HepG2 (cell line): ENCODE data around the gene MSANTD4. TPM values are rescaled to one million over a fixed set of nuclear protein-coding genes. Genes with fewer than 3 reads are reported as not detected.
A peak's percentile ranks its signal among the peaks of the same experiment; 100 is the strongest.

Source experiments
- CREM ChIP-seq, 2 experiments: sonication (generic) in 1 of 2; formaldehyde crosslinking in 1 of 2; IDR thresholded peaks; 2 replicates each; pipeline versions ENCODE4 v1.4.0 to v1.6.1; 2016 to 2020; ENCODE audit warnings: antibody characterized with exemption in 1 of 2, mild to moderate bottlenecking in 1 of 2, missing genetic modification reagents in 1 of 2
- EEA1 ChIP-seq: sonication (generic); formaldehyde crosslinking; IDR thresholded peaks from 2 replicates; pipeline ENCODE4 v1.5.1; 2020; ENCODE audit warnings: mild to moderate bottlenecking, missing genetic modification reagents, borderline replicate concordance
- ELF4 ChIP-seq: sonication (generic); formaldehyde crosslinking; IDR thresholded peaks from 2 replicates; pipeline ENCODE4 v1.5.0; 2020; ENCODE audit warnings: missing genetic modification reagents, mild to moderate bottlenecking, moderate library complexity, borderline replicate concordance
- FOXK1 ChIP-seq: sonication (generic); formaldehyde crosslinking; IDR thresholded peaks from 2 replicates; pipeline ENCODE4 v1.4.0; 2020; ENCODE audit warnings: low read depth, missing genetic modification reagents, borderline replicate concordance
- HOXA7 ChIP-seq: sonication (generic); formaldehyde crosslinking; IDR thresholded peaks from 2 replicates; pipeline ENCODE4 v1.8.1; 2022; ENCODE audit warnings: mild to moderate bottlenecking, missing genetic modification reagents, moderate library complexity
- KDM5B ChIP-seq: sonication (generic); formaldehyde crosslinking; IDR thresholded peaks from 2 replicates; pipeline ENCODE4 v1.4.0; 2020; ENCODE audit warnings: missing genetic modification reagents, mild to moderate bottlenecking, borderline replicate concordance
- MAFF ChIP-seq: IDR thresholded peaks from 2 replicates; pipeline ENCODE4 v1.6.1; 2011; ENCODE audit warnings: low read depth, low read length, improper control_type of control experiment
- MXI1 ChIP-seq: IDR thresholded peaks from 3 replicates; pipeline ENCODE4 v1.6.1; 2012; ENCODE audit warnings: low read depth, low read length, inconsistent platforms, borderline replicate concordance
- NCOR1 ChIP-seq: fragments of 200-600 bp; sonication (generic); IDR thresholded peaks from 2 replicates; pipeline ENCODE4 v1.7.0; 2017; ENCODE audit warnings: antibody characterized with exemption, low read length, borderline replicate concordance
- NONO ChIP-seq, 2 experiments: fragments of 450-650 bp in 1 of 2; sonication (generic) in 1 of 2; formaldehyde crosslinking in 1 of 2; IDR thresholded peaks in 1 of 2; conservative IDR thresholded peaks in 1 of 2; 2 replicates each; pipeline versions ENCODE4 v1.6.1 to v1.8.0; 2017 to 2022; ENCODE audit warnings: mild to moderate bottlenecking in 1 of 2, missing genetic modification reagents in 1 of 2, moderate library complexity in 1 of 2
- PCBP1 ChIP-seq: fragments of 200-400 bp; formaldehyde crosslinking; IDR thresholded peaks from 2 replicates; pipeline ENCODE4 v1.6.1; 2017; ENCODE audit warnings: mild to moderate bottlenecking, low read depth, low read length, borderline replicate concordance
- TBX2 ChIP-seq: sonication (generic); formaldehyde crosslinking; IDR thresholded peaks from 2 replicates; pipeline ENCODE4 v1.5.0; 2020; ENCODE audit warnings: missing genetic modification reagents, mild to moderate bottlenecking, borderline replicate concordance
- TBX3 ChIP-seq: fragments of 450-650 bp; IDR thresholded peaks from 2 replicates; pipeline ENCODE4 v1.6.1; 2017; ENCODE audit warnings: antibody characterized with exemption, mild to moderate bottlenecking, inconsistent platforms, borderline replicate concordance
- ZFP37 ChIP-seq: sonication (generic); formaldehyde crosslinking; IDR thresholded peaks from 2 replicates; pipeline ENCODE4 v1.4.0; 2020; ENCODE audit warnings: missing genetic modification reagents, borderline replicate concordance
- ZNF121 ChIP-seq: sonication (generic); formaldehyde crosslinking; IDR thresholded peaks from 2 replicates; pipeline ENCODE4 v1.5.0; 2020; ENCODE audit warnings: mild to moderate bottlenecking, missing genetic modification reagents
- ZNF619 ChIP-seq: sonication (generic); formaldehyde crosslinking; IDR thresholded peaks from 2 replicates; pipeline ENCODE4 v1.4.0; 2020; ENCODE audit warnings: mild to moderate bottlenecking, missing genetic modification reagents
- ZNF749 ChIP-seq: sonication (generic); formaldehyde crosslinking; IDR thresholded peaks from 2 replicates; pipeline ENCODE4 v1.8.0; 2022; ENCODE audit warnings: mild to moderate bottlenecking, missing genetic modification reagents, moderate library complexity, borderline replicate concordance
- polyA plus RNA-seq, 8 experiments: library from polyadenylated mRNA; depleted of rRNA in 3 of 8; stranded (reverse) in 7 of 8; unstranded in 1 of 8; fragments of >200 nt; fragmentation: Illumina TruSeq in 4 of 8; extraction: Trizol in 4 of 8; gene quantifications; 2 replicates each; pipeline versions ENCODE4 v1.2.1 to v1.2.3, GENCODE V29; 2011 to 2016; ENCODE audit warnings: low read depth in 4 of 8, missing spikeins in 1 of 8, mixed read lengths in 1 of 8; ENCODE audit not compliant: insufficient read depth in 1 of 8
- total RNA-seq, 5 experiments: library from RNA; depleted of rRNA; stranded (reverse); fragments of >200 nt; fragmentation: Illumina TruSeq; extraction: Trizol; gene quantifications; 2 replicates each; pipeline ENCODE4 v1.2.3, GENCODE V29; 2016; ENCODE audit warnings: low read depth in 1 of 5
- TF ChIP-seq, protein P1 (sequence below), 2 experiments: sonication (generic) in 1 of 2; formaldehyde crosslinking in 1 of 2; IDR thresholded peaks; 2 replicates each; pipeline versions ENCODE4 v1.4.0 to v1.6.1; 2018 to 2020; ENCODE audit warnings: missing genetic modification reagents in 2 of 2, borderline replicate concordance in 1 of 2, low read depth in 1 of 2, mild to moderate bottlenecking in 1 of 2, missing biosample characterization in 1 of 2
- TF ChIP-seq, protein P2 (sequence below): sonication (generic); formaldehyde crosslinking; IDR thresholded peaks from 2 replicates; pipeline ENCODE4 v1.4.0; 2020; ENCODE audit warnings: mild to moderate bottlenecking, missing genetic modification reagents, borderline replicate concordance
- TF ChIP-seq, protein P3 (sequence below): sonication (generic); formaldehyde crosslinking; conservative IDR thresholded peaks from 2 replicates; pipeline ENCODE4 v1.4.0; 2020; ENCODE audit warnings: mild to moderate bottlenecking, missing genetic modification reagents, moderate library complexity

The MSANTD4 gene
- total and polyA plus RNA-seq, 2 of the 13 experiments (the other 11 are each of a cell fraction or from before 2014, with no cell fraction given): 4.4 to 15.7 TPM

GRCh38 chr11:106021967-106022794, at the start of gene MSANTD4 (continued):
- TF ChIP-seq ZFP37 (CRISPR knock-in tag): no peak
- no peak for TF ChIP-seq NONO (IDR thresholded peaks at IDR 0.05)
- peak; percentile 48; the same call in 1 of the 2 replicates for TF ChIP-seq NONO (CRISPR knock-in tag; conservative IDR thresholded peaks at IDR 0.05)
- TF ChIP-seq, protein P1, sequence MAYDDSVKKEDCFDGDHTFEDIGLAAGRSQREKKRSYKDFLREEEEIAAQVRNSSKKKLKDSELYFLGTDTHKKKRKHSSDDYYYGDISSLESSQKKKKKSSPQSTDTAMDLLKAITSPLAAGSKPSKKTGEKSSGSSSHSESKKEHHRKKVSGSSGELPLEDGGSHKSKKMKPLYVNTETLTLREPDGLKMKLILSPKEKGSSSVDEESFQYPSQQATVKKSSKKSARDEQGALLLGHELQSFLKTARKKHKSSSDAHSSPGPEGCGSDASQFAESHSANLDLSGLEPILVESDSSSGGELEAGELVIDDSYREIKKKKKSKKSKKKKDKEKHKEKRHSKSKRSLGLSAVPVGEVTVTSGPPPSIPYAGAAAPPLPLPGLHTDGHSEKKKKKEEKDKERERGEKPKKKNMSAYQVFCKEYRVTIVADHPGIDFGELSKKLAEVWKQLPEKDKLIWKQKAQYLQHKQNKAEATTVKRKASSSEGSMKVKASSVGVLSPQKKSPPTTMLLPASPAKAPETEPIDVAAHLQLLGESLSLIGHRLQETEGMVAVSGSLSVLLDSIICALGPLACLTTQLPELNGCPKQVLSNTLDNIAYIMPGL (CRISPR knock-in tag; IDR thresholded peaks at IDR 0.05; ENCODE audit: borderline replicate concordance in 1 of 2, low read depth in 1 of 2): peak; percentile 33 to 57; a peak in 2 of 4 replicates
- no peak for TF ChIP-seq MXI1
- peak; percentile 84 for TF ChIP-seq CREM (IDR thresholded peaks at IDR 0.05)
- no peak for TF ChIP-seq CREM (CRISPR knock-in tag; IDR thresholded peaks at IDR 0.05)
- no peak for TF ChIP-seq EEA1 (CRISPR knock-in tag)
- TF ChIP-seq TBX2 (CRISPR knock-in tag): peak; percentile 48
- peak; percentile 70; the same call in 1 of the 2 replicates for TF ChIP-seq ELF4 (CRISPR knock-in tag)
- no peak for TF ChIP-seq ZNF619
- TF ChIP-seq TBX3: no peak
- TF ChIP-seq, protein P2, sequence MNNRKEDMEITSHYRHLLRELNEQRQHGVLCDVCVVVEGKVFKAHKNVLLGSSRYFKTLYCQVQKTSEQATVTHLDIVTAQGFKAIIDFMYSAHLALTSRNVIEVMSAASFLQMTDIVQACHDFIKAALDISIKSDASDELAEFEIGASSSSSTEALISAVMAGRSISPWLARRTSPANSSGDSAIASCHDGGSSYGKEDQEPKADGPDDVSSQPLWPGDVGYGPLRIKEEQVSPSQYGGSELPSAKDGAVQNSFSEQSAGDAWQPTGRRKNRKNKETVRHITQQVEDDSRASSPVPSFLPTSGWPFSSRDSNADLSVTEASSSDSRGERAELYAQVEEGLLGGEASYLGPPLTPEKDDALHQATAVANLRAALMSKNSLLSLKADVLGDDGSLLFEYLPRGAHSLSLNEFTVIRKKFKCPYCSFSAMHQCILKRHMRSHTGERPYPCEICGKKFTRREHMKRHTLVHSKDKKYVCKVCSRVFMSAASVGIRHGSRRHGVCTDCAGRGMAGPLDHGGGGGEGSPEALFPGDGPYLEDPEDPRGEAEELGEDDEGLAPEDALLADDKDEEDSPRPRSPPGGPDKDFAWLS: no peak
- no peak for TF ChIP-seq NCOR1
- no peak for TF ChIP-seq ZNF121 (CRISPR knock-in tag)
- 0 out of 2 replicates have a peak, but pooled peaks have one; percentile 2 for TF ChIP-seq MAFF
- TF ChIP-seq, protein P3, sequence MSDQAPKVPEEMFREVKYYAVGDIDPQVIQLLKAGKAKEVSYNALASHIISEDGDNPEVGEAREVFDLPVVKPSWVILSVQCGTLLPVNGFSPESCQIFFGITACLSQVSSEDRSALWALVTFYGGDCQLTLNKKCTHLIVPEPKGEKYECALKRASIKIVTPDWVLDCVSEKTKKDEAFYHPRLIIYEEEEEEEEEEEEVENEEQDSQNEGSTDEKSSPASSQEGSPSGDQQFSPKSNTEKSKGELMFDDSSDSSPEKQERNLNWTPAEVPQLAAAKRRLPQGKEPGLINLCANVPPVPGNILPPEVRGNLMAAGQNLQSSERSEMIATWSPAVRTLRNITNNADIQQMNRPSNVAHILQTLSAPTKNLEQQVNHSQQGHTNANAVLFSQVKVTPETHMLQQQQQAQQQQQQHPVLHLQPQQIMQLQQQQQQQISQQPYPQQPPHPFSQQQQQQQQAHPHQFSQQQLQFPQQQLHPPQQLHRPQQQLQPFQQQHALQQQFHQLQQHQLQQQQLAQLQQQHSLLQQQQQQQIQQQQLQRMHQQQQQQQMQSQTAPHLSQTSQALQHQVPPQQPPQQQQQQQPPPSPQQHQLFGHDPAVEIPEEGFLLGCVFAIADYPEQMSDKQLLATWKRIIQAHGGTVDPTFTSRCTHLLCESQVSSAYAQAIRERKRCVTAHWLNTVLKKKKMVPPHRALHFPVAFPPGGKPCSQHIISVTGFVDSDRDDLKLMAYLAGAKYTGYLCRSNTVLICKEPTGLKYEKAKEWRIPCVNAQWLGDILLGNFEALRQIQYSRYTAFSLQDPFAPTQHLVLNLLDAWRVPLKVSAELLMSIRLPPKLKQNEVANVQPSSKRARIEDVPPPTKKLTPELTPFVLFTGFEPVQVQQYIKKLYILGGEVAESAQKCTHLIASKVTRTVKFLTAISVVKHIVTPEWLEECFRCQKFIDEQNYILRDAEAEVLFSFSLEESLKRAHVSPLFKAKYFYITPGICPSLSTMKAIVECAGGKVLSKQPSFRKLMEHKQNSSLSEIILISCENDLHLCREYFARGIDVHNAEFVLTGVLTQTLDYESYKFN (CRISPR knock-in tag): 0 out of 2 replicates have a peak, but pooled peaks have one; percentile 23
- TF ChIP-seq PCBP1: 0 out of 2 replicates have a peak, but pooled peaks have one; percentile 39
- peak; percentile 47; the same call in 1 of the 2 replicates for TF ChIP-seq ZNF749
- TF ChIP-seq FOXK1 (CRISPR knock-in tag): peak; percentile 69; the same call in 1 of the 2 replicates
- TF ChIP-seq KDM5B (CRISPR knock-in tag): peak; percentile 72; the same call in 1 of the 2 replicates
- TF ChIP-seq HOXA7 (CRISPR knock-in tag): no peak
